WI38 (cell line): ENCODE measurements around the gene HDGFL2.

Experiments
- H3K4me3 ChIP-seq: 2 replicates; pipeline ENCODE4 v1.5.1; 2011; ENCODE audit warnings: low read depth, mild to moderate bottlenecking, control low read depth, low read length
- CTCF ChIP-seq: IDR thresholded peaks from 2 replicates; pipeline ENCODE4 v1.5.1; 2012; ENCODE audit warnings: low read depth, mild to moderate bottlenecking, control low read depth, low read length

Gene HDGFL2

DNA sequence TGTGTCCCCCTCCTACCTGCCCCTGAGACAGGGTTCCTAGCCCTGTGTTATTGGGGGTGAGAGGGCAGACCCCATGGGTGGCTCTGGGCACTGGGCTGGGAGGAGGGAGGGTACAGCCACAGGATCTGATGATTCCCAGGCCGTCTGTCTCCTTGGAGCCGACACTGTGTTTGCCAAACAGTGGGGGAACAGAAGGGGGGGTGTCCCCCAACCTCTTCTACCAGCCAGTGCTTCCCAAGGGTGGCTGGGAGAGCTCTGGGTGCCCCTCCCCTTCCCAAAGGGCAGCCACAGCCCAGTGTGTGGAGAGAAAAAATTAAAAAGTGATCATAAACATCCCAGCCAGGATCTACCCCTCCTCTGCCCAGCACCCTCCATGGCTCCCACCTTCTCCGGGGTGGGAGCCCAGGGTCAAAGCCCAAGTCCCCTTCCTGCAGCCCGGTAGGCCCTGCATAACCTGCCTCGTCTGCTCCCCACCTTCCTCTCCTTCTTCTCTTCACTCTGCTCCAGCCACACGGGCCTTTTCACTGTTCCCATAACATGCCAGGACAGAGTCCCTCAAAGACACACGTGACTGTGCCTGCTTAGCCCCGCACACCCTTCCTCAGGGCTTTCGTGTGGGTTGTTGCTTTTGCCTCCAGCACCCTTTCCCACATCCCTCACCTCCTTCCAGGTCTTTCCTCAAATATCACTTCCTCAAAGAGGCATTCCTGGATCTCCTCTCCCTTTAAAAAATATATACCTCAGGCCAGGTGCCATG, 47.6 kb downstream of the HDGFL2 start:
- no peak for TF ChIP-seq CTCF
- no peak overlapping the region for H3K4me3 ChIP-seq

- no peak for TF ChIP-seq CTCF
- no peak overlapping the region for H3K4me3 ChIP-seq
These were observed 49.2 kb downstream of the HDGFL2 start for GRCh38 chr19:4521170-4521887.

DNA sequence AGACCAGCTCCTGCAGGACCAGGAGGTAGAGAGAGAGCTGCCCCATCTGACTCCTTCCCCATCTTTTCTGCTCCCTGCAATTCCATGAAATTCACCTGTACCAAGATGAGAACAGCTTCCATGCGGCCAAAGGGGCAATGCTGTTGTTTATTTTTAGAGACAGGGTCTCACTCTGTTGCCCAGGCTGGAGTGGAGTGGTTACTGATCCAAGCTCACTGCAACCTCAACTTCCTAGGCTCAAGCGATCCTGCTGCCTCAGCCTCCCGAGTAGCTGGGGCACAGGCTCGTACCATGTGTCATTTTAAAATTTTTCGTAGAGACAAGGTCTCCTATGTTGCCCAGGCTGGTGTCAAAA, 49.8 kb downstream of the HDGFL2 start:
- H3K4me3 ChIP-seq = no peak overlapping the region
- TF ChIP-seq CTCF = no peak

- no peak for TF ChIP-seq CTCF
- no peak overlapping the region for H3K4me3 ChIP-seq
These were observed 50.4 kb downstream of the HDGFL2 start for GRCh38 chr19:4522291-4523002.

GRCh38 chr19:4523306-4524110, 51.4 kb downstream of the HDGFL2 start:
- TF ChIP-seq CTCF = peak; percentile 83
- no peak overlapping the region for H3K4me3 ChIP-seq

- TF ChIP-seq CTCF = peak; percentile 82
These were observed 52.9 kb downstream of the HDGFL2 start for GRCh38 chr19:4524808-4525562.

More at GRCh38 chr19:4524808-4525562, 52.9 kb downstream of the HDGFL2 start:
- no peak overlapping the region for H3K4me3 ChIP-seq
